ENCODE results near the gene PTTG1IP. TPM values are rescaled to one million over a fixed set of nuclear protein-coding genes. Genes with fewer than 3 reads are reported as not detected.

The PTTG1IP gene
- total and polyA plus RNA-seq, 2 of the 13 experiments (the other 11 are each of a cell fraction or from before 2014, with no cell fraction given) = 161 to 700 TPM

- no peak for TF ChIP-seq ZNF770 (CRISPR knock-in tag; IDR thresholded peaks at IDR 0.05)
- TF ChIP-seq, protein P1, sequence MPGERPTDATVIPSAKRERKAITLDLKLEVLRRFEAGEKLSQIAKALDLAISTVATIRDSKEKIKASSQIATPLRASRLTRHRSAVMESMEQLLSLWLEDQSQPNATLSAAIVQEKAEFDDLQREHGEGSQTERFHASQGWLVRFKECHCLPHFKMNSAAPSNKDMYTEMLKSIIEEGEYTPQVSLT (CRISPR knock-in tag; IDR thresholded peaks at IDR 0.05; ENCODE audit: borderline replicate concordance, low read depth) = no peak
- TF ChIP-seq RAD21 (CRISPR knock-in tag; IDR thresholded peaks at IDR 0.05) = no peak
- TF ChIP-seq, protein P2, sequence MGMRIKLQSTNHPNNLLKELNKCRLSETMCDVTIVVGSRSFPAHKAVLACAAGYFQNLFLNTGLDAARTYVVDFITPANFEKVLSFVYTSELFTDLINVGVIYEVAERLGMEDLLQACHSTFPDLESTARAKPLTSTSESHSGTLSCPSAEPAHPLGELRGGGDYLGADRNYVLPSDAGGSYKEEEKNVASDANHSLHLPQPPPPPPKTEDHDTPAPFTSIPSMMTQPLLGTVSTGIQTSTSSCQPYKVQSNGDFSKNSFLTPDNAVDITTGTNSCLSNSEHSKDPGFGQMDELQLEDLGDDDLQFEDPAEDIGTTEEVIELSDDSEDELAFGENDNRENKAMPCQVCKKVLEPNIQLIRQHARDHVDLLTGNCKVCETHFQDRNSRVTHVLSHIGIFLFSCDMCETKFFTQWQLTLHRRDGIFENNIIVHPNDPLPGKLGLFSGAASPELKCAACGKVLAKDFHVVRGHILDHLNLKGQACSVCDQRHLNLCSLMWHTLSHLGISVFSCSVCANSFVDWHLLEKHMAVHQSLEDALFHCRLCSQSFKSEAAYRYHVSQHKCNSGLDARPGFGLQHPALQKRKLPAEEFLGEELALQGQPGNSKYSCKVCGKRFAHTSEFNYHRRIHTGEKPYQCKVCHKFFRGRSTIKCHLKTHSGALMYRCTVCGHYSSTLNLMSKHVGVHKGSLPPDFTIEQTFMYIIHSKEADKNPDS (CRISPR knock-in tag; IDR thresholded peaks at IDR 0.05) = no peak
- no peak for TF ChIP-seq ELK4 (CRISPR knock-in tag; IDR thresholded peaks at IDR 0.05; ENCODE audit: borderline replicate concordance)
- TF ChIP-seq, protein P3, sequence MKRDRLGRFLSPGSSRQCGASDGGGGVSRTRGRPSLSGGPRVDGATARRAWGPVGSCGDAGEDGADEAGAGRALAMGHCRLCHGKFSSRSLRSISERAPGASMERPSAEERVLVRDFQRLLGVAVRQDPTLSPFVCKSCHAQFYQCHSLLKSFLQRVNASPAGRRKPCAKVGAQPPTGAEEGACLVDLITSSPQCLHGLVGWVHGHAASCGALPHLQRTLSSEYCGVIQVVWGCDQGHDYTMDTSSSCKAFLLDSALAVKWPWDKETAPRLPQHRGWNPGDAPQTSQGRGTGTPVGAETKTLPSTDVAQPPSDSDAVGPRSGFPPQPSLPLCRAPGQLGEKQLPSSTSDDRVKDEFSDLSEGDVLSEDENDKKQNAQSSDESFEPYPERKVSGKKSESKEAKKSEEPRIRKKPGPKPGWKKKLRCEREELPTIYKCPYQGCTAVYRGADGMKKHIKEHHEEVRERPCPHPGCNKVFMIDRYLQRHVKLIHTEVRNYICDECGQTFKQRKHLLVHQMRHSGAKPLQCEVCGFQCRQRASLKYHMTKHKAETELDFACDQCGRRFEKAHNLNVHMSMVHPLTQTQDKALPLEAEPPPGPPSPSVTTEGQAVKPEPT (CRISPR knock-in tag; IDR thresholded peaks at IDR 0.05; ENCODE audit: low read depth) = no peak
- no peak for TF ChIP-seq ZNF552 (CRISPR knock-in tag; IDR thresholded peaks at IDR 0.05; ENCODE audit: borderline replicate concordance)
- TF ChIP-seq ZNF839 (CRISPR knock-in tag; IDR thresholded peaks at IDR 0.05; ENCODE audit: borderline replicate concordance) = no peak
- no peak for TF ChIP-seq MXD3 (CRISPR knock-in tag; IDR thresholded peaks at IDR 0.05)
- TF ChIP-seq MED1 (CRISPR knock-in tag; IDR thresholded peaks at IDR 0.05) = peak; percentile 1; the same call in 1 of the 2 replicates
- TF ChIP-seq ZBTB8A (CRISPR knock-in tag; IDR thresholded peaks at IDR 0.05; ENCODE audit: borderline replicate concordance, low read depth) = no peak
- no peak for TF ChIP-seq FOXM1 (CRISPR knock-in tag; IDR thresholded peaks at IDR 0.05)
- TF ChIP-seq, protein P4, sequence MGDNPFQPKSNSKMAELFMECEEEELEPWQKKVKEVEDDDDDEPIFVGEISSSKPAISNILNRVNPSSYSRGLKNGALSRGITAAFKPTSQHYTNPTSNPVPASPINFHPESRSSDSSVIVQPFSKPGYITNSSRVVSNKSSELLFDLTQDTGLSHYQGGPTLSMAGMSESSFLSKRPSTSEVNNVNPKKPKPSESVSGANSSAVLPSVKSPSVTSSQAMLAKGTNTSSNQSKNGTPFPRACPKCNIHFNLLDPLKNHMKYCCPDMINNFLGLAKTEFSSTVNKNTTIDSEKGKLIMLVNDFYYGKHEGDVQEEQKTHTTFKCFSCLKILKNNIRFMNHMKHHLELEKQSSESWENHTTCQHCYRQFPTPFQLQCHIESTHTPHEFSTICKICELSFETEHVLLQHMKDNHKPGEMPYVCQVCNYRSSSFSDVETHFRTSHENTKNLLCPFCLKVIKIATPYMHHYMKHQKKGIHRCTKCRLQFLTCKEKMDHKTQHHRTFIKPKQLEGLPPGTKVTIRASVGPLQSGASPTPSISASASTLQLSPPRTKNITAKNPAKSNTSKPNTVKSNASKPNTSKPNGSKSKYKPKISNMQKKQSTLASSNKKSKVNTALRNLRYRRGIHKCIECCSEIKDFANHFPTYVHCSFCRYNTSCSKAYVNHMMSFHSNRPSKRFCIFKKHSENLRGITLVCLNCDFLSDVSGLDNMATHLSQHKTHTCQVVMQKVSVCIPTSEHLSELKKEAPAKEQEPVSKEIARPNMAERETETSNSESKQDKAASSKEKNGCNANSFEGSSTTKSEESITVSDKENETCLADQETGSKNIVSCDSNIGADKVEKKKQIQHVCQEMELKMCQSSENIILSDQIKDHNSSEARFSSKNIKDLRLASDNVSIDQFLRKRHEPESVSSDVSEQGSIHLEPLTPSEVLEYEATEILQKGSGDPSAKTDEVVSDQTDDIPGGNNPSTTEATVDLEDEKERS (CRISPR knock-in tag; IDR thresholded peaks at IDR 0.05) = no peak
- no peak for TF ChIP-seq GABPA (IDR thresholded peaks at IDR 0.05; ENCODE audit: low read depth, low read length)
- TF ChIP-seq GABPA (CRISPR knock-in tag; IDR thresholded peaks at IDR 0.05; ENCODE audit: low read depth) = no peak
- TF ChIP-seq ZNF558 (CRISPR knock-in tag; IDR thresholded peaks at IDR 0.05; ENCODE audit: borderline replicate concordance) = 0 out of 2 replicates have a peak, but pooled peaks have one; percentile 53
- TF ChIP-seq XBP1 (CRISPR knock-in tag; IDR thresholded peaks at IDR 0.05) = no peak
Observed at GRCh38 chr21:44874497-44875315, 1.2 kb upstream of the PTTG1IP start (continued).

All from HepG2 (cell line).